A549 (cell line): ENCODE data around the gene TSR3. TPM values are rescaled to one million over a fixed set of nuclear protein-coding genes. Genes with fewer than 3 reads are reported as not detected.

Experiments
- ATAC-seq, 2 experiments: fragments of 200-7000 bp in 1 of 2; fragments of >200 bp in 1 of 2; cut with Nextera tagmentation in 1 of 2; cut with Tn5 transposase in 1 of 2; 3 replicates each; pipeline versions ENCODE4 v1.8.0 to v1.9.1; 2018 to 2020; ENCODE audit warnings: mild to moderate bottlenecking in 1 of 2, moderate library complexity in 1 of 2
- CTCF ChIA-PET: fragments of 300-600 bp; sonication (Branson Sonifier 250); formaldehyde crosslinking; extraction: SDS; loops from one replicate; lab custom pipeline; 2021; ENCODE audit warnings: antibody characterized with exemption, inconsistent platforms; lab: Yijun Ruan, JAX
- POLR2A ChIA-PET: fragments of 350-600 bp; formaldehyde crosslinking; extraction: SDS; loops from one replicate; lab custom pipeline; 2021; ENCODE audit warnings: antibody characterized with exemption, inconsistent platforms; lab: Yijun Ruan, JAX
- DNase-seq, 2 experiments: peaks; one replicate each; pipeline versions ENCODE4 v3.0.0 to v3.0.0-alpha.2; 2011 to 2016; ENCODE audit warnings: low read depth in 1 of 2, low spot score in 1 of 2
- FAIRE-seq: peaks from 2 replicates; lab custom pipeline; 2011; peaks lifted over from hg19 to GRCh38; lab: Jason Lieb, UNC
- H3K27ac ChIP-seq, 2 experiments: fragments of >200 bp; sonication (Bioruptor Twin); formaldehyde crosslinking; 3 replicates each; pipeline ENCODE4 v1.5.1; 2016 to 2017
- H3K4me1 ChIP-seq: fragments of >200 bp; sonication (Bioruptor Twin); formaldehyde crosslinking; 3 replicates; pipeline ENCODE4 v1.6.1; 2016
- H3K4me2 ChIP-seq: fragments of >200 bp; sonication (Bioruptor Twin); formaldehyde crosslinking; 3 replicates; pipeline ENCODE4 v1.6.1; 2016
- H3K4me3 ChIP-seq: fragments of >200 bp; sonication (Bioruptor Twin); formaldehyde crosslinking; 3 replicates; pipeline ENCODE4 v1.5.1; 2016
- H3K9me3 ChIP-seq: fragments of >200 bp; sonication (Bioruptor Twin); formaldehyde crosslinking; 3 replicates; pipeline ENCODE4 v1.6.1; 2016
- CEBPB ChIP-seq, 2 experiments: fragments of >200 bp in 1 of 2; sonication (Bioruptor Twin) in 1 of 2; formaldehyde crosslinking in 1 of 2; IDR thresholded peaks; 2 replicates each; pipeline ENCODE4 v1.6.1; 2012 to 2016
- CTCF ChIP-seq: fragments of >200 bp; sonication (Bioruptor Twin); formaldehyde crosslinking; IDR thresholded peaks from 3 replicates; pipeline ENCODE4 v1.5.1; 2016
- E2F6 ChIP-seq: IDR thresholded peaks from 2 replicates; pipeline ENCODE4 v1.6.1; 2012; ENCODE audit warnings: low read depth, borderline replicate concordance
- EHMT2 ChIP-seq: fragments of 200-600 bp; sonication (generic); IDR thresholded peaks from 2 replicates; pipeline ENCODE4 v1.6.1; 2016; ENCODE audit warnings: antibody characterized with exemption, low read depth, mild to moderate bottlenecking, moderate library complexity
- ESRRA ChIP-seq: fragments of 150-350 bp; IDR thresholded peaks from 2 replicates; pipeline ENCODE4 v1.6.1; 2014; ENCODE audit warnings: mild to moderate bottlenecking, low read length, borderline replicate concordance
- FOSB ChIP-seq: fragments of 250-450 bp; sonication (Bioruptor Pico); IDR thresholded peaks from 2 replicates; pipeline ENCODE4 v1.5.0; 2020; ENCODE audit warnings: mild to moderate bottlenecking, moderate library complexity
- HDAC2 ChIP-seq: fragments of 200-600 bp; sonication (generic); IDR thresholded peaks from 2 replicates; pipeline ENCODE4 v1.6.1; 2016
- HEYL ChIP-seq: fragments of 250-450 bp; sonication (Bioruptor Pico); IDR thresholded peaks from 2 replicates; pipeline ENCODE4 v1.8.0; 2021; ENCODE audit warnings: mild to moderate bottlenecking, moderate library complexity
- HMGXB4 ChIP-seq: fragments of 250-450 bp; sonication (Bioruptor Pico); IDR thresholded peaks from 2 replicates; pipeline ENCODE4 v1.5.0; 2021; ENCODE audit warnings: mild to moderate bottlenecking, moderate library complexity, borderline replicate concordance
- HOXB13 ChIP-seq: fragments of 250-450 bp; sonication (Bioruptor Pico); IDR thresholded peaks from 2 replicates; pipeline ENCODE4 v1.5.0; 2020; ENCODE audit warnings: low read depth, mild to moderate bottlenecking, moderate library complexity
- JUNB ChIP-seq: fragments of >200 bp; sonication (Bioruptor Twin); formaldehyde crosslinking; IDR thresholded peaks from 2 replicates; pipeline ENCODE4 v1.6.1; 2016
- KDM1A ChIP-seq: fragments of 200-600 bp; sonication (generic); IDR thresholded peaks from 2 replicates; pipeline ENCODE4 v1.6.1; 2016; ENCODE audit warnings: low read depth, mild to moderate bottlenecking
- NFE2L2 ChIP-seq: fragments of 150-350 bp; conservative IDR thresholded peaks from 2 replicates; pipeline ENCODE4 v1.6.1; 2014; ENCODE audit warnings: low read length
- NR3C1 ChIP-seq: fragments of >200 bp; sonication (Bioruptor Twin); formaldehyde crosslinking; IDR thresholded peaks from 3 replicates; pipeline ENCODE4 v1.6.1; 2017
- RAD21 ChIP-seq, 2 experiments: fragments of >200 bp in 1 of 2; sonication (Bioruptor Twin) in 1 of 2; formaldehyde crosslinking in 1 of 2; IDR thresholded peaks in 1 of 2; conservative IDR thresholded peaks in 1 of 2; 2 replicates in 1 of 2; 3 replicates in 1 of 2; pipeline ENCODE4 v1.6.1; 2012 to 2018; ENCODE audit warnings: inconsistent platforms in 1 of 2
- RCOR1 ChIP-seq: fragments of 150-350 bp; IDR thresholded peaks from 2 replicates; pipeline ENCODE4 v1.6.1; 2014; ENCODE audit warnings: antibody characterized with exemption, low read length, low read depth
- REST ChIP-seq: fragments of 200-600 bp; sonication (generic); IDR thresholded peaks from 2 replicates; pipeline ENCODE4 v1.6.1; 2016; ENCODE audit warnings: antibody characterized with exemption, mild to moderate bottlenecking, moderate library complexity
- RFX5 ChIP-seq: fragments of 450-650 bp; IDR thresholded peaks from 2 replicates; pipeline ENCODE4 v1.7.1; 2014; ENCODE audit warnings: antibody characterized with exemption, mild to moderate bottlenecking, moderate library complexity
- SMC3 ChIP-seq: fragments of >200 bp; sonication (Bioruptor Twin); formaldehyde crosslinking; IDR thresholded peaks from 3 replicates; pipeline ENCODE4 v1.6.1; 2018; ENCODE audit warnings: inconsistent platforms
- TFCP2L1 ChIP-seq: fragments of 250-450 bp; sonication (Bioruptor Pico); IDR thresholded peaks from 2 replicates; pipeline ENCODE4 v1.5.0; 2021; ENCODE audit warnings: mild to moderate bottlenecking
- TP53 ChIP-seq: fragments of 250-450 bp; sonication (Bioruptor Pico); IDR thresholded peaks from 2 replicates; pipeline ENCODE4 v1.5.0; 2021; ENCODE audit warnings: mild to moderate bottlenecking, moderate library complexity
- USF2 ChIP-seq: fragments of 450-650 bp; IDR thresholded peaks from 2 replicates; pipeline ENCODE4 v1.6.1; 2014; ENCODE audit warnings: antibody characterized with exemption
- ZC3H11A ChIP-seq: fragments of 450-650 bp; IDR thresholded peaks from 2 replicates; pipeline ENCODE4 v1.6.1; 2014; ENCODE audit warnings: antibody characterized with exemption, mild to moderate bottlenecking
- WGBS: methylation state at CpG from one replicate; pipeline ENCODE4 v1.1.6; 2017; ENCODE audit errors: missing lambda C conversion rate; 5-methylcytosine and 5-hydroxymethylcytosine counted together
- polyA plus RNA-seq, 4 experiments: library from polyadenylated mRNA; depleted of rRNA in 3 of 4; stranded (reverse); fragments of >200 nt; fragmentation: RNase III in 1 of 4; extraction: RNeasy Plus Mini Kit Qiagen cat#74134 plus additional on column Dnase treatment in 1 of 4; gene quantifications; 2 replicates in 3 of 4; 3 replicates in 1 of 4; pipeline ENCODE4 v1.2.3, GENCODE V29; 2011 to 2017

Gene TSR3
- polyA plus RNA-seq, 2 of the 4 experiments (the other 2 are of a cell fraction) = 32.6 to 52.3 TPM

- Histone ChIP-seq H3K4me2 (peak overlapping the region; percentile 99), H3K4me1 (peaks cover 13% of the 10 kb centered on the region), H3K9me3 (no peaks in the 10 kb centered on the region), H3K4me3 (peak overlapping the region; percentile 94), H3K27ac (peak overlapping the region; percentile 92 to 96)
- POLR2A ChIA-PET = no interaction called here
- 5% methylated on average over 26 of the region's 35 CpGs for WGBS
- ATAC-seq (no peak; a peak in 1 of 6 replicates), DNase-seq (no peak), FAIRE-seq (no peak)
- TF ChIP-seq HOXB13 (CRISPR knock-in tag) (no peak), RAD21 (conservative IDR thresholded peaks at IDR 0.05 in 1 of 2, IDR thresholded peaks at IDR 0.05 in 1 of 2) (no peak), RCOR1 (no peak), KDM1A (no peak), ESRRA (no peak), CEBPB (IDR thresholded peaks at IDR 0.05) (no peak), HDAC2 (no peak), HMGXB4 (CRISPR knock-in tag) (no peak), CTCF (no peak), TP53 (CRISPR knock-in tag) (no peak), RFX5 (no peak), TFCP2L1 (CRISPR knock-in tag) (no peak), SMC3 (no peak), HEYL (CRISPR knock-in tag) (no peak), NR3C1 (no peak)
- CTCF ChIA-PET = interaction anchor here (0.7 to 1.3 kb wide), 4 partner anchors 13 to 23 kb away, joined by 3 to 4 read pairs (median 3); no protein-coding TSS in a partner anchor
Measured at GRCh38 chr16:1351215-1351581, 480 bp downstream of the TSR3 start.

GRCh38 chr16:1350691-1351090 lies 987 bp downstream of the TSR3 start:
- ATAC-seq (no peak), DNase-seq (no peak), FAIRE-seq (no peak)
- H3K4me3 ChIP-seq = peak overlapping the region; percentile 94
- POLR2A ChIA-PET = no interaction called here
- H3K27ac ChIP-seq = peak overlapping the region in 1 of 2 experiments; percentile 96; a peak in 4 of 6 replicates
- CTCF ChIA-PET = interaction anchor here (0.7 to 7.1 kb wide), 5 partner anchors 13 to 24 kb away, joined by 3 to 46 read pairs (median 3); no protein-coding TSS in a partner anchor
- no peak for TF ChIP-seq NFE2L2
- 83% methylated on average over 19 of the region's 19 CpGs for WGBS
- no peaks in the 10 kb centered on the region for H3K9me3 ChIP-seq
- peaks cover 13% of the 10 kb centered on the region for H3K4me1 ChIP-seq
- peak overlapping the region; percentile 99 for H3K4me2 ChIP-seq

GRCh38 chr16:1349951-1350350 lies 1.7 kb downstream of the TSR3 start:
- peaks cover 10% of the 10 kb centered on the region for H3K4me1 ChIP-seq
- H3K4me2 ChIP-seq = no peak overlapping the region
- H3K27ac ChIP-seq = no peak overlapping the region
- DNase-seq (no peak), ATAC-seq (no peak), FAIRE-seq (no peak)
- 93% methylated on average over 14 of the region's 17 CpGs for WGBS
- ChIA-PET POLR2A (no interaction called here), CTCF (interaction anchor here (1.3 to 9.4 kb wide), 4 partner anchors 13 to 25 kb away, joined by 3 to 78 read pairs (median 24); no protein-coding TSS in a partner anchor)
- no peaks in the 10 kb centered on the region for H3K9me3 ChIP-seq
- no peak overlapping the region for H3K4me3 ChIP-seq
- TF ChIP-seq USF2 (no peak), E2F6 (no peak), JUNB (no peak), REST (no peak), EHMT2 (no peak), ZC3H11A (no peak), FOSB (no peak), NFE2L2 (no peak)
